ENCODE data around the gene JHY. TPM values are rescaled to one million over a fixed set of nuclear protein-coding genes. Genes with fewer than 3 reads are reported as not detected.

JHY gene
- total RNA-seq, 6 donors from 2014 or later = 5.5 to 20.9 (median 8.8) TPM

- no peak for TF ChIP-seq EP300 (IDR thresholded peaks at IDR 0.05)
- TF ChIP-seq POLR2A (IDR thresholded peaks at IDR 0.05) = no peak
- no peak for TF ChIP-seq CTCF (IDR thresholded peaks at IDR 0.05)
- TF ChIP-seq POLR2AphosphoS5 (IDR thresholded peaks at IDR 0.05) = no peak
- H3K9me3 ChIP-seq = no peaks in the 10 kb centered on the region
- WGBS, 2 donors = 75 to 78% methylated on average over 5 of the region's 5 CpGs
- ATAC-seq (ENCODE audit: low FRiP score in 2 of 2) (no peak), DNase-seq (no peak)
- H3K4me1 ChIP-seq = peaks cover 0 to 6% (median 5%) of the 10 kb centered on the region in 4 donors
- no peak overlapping the region for H3K27ac ChIP-seq
- H3K4me3 ChIP-seq = no peak overlapping the region
- no peaks in the 10 kb centered on the region for H3K27me3 ChIP-seq
- H3K36me3 ChIP-seq = no peaks in the 10 kb centered on the region
Observed at GRCh38 chr11:122877732-122878131, 4.8 kb upstream of the JHY start.

GRCh38 chr11:122879785-122880184, 2.8 kb upstream of the JHY start:
- H3K4me3 ChIP-seq = no peak overlapping the region
- DNase-seq = no peak
- H3K36me3 ChIP-seq = no peaks in the 10 kb centered on the region
- H3K9me3 ChIP-seq = no peaks in the 10 kb centered on the region
- H3K27me3 ChIP-seq = no peaks in the 10 kb centered on the region
- 34 to 44% methylated on average over 4 of the region's 4 CpGs for WGBS, 2 donors
- peaks cover 0 to 14% (median 6%) of the 10 kb centered on the region in 4 donors for H3K4me1 ChIP-seq
- H3K27ac ChIP-seq = no peak overlapping the region
- no peak for ATAC-seq (ENCODE audit: low FRiP score in 2 of 2)
- TF ChIP-seq POLR2A (IDR thresholded peaks at IDR 0.05) = no peak
- no peak for TF ChIP-seq POLR2AphosphoS5 (IDR thresholded peaks at IDR 0.05)
- TF ChIP-seq EP300 (IDR thresholded peaks at IDR 0.05) = no peak
- TF ChIP-seq CTCF (IDR thresholded peaks at IDR 0.05) = no peak

- 0 to 2% methylated on average over 19 to 38 of the region's 63 CpGs for WGBS, 2 donors
- Histone ChIP-seq H3K27ac (peak overlapping the region; percentile 86 to 91 (median 88)), H3K27me3 (no peaks in the 10 kb centered on the region), H3K9me3 (no peaks in the 10 kb centered on the region), H3K4me1 (peaks cover 0 to 14% (median 6%) of the 10 kb centered on the region in 4 donors), H3K36me3 (no peaks in the 10 kb centered on the region), H3K4me3 (peak overlapping the region; percentile 61 to 85 (median 70))
- ATAC-seq (ENCODE audit: low FRiP score in 2 of 2) (peak; percentile 72 to 89), DNase-seq (peak; percentile 57 to 95)
- TF ChIP-seq POLR2AphosphoS5 (IDR thresholded peaks at IDR 0.05) (peak in 1 of 2 donors; percentile 20), POLR2A (IDR thresholded peaks at IDR 0.05) (peak in 2 of 4 donors; percentile 11 to 28), CTCF (IDR thresholded peaks at IDR 0.05) (no peak), EP300 (IDR thresholded peaks at IDR 0.05) (no peak)
Observed at GRCh38 chr11:122882857-122883645, 492 bp downstream of the JHY start.

- peak overlapping the region in 3 of 4 donors; percentile 65 to 85 (median 75) for H3K4me3 ChIP-seq
- TF ChIP-seq EP300 (IDR thresholded peaks at IDR 0.05) (no peak), POLR2AphosphoS5 (IDR thresholded peaks at IDR 0.05) (no peak), POLR2A (IDR thresholded peaks at IDR 0.05) (no peak), CTCF (IDR thresholded peaks at IDR 0.05) (no peak)
- ATAC-seq (ENCODE audit: low FRiP score in 2 of 2) = no peak
- no peaks in the 10 kb centered on the region for H3K27me3 ChIP-seq
- H3K27ac ChIP-seq = peak overlapping the region; percentile 86 to 91 (median 88)
- WGBS, 2 donors = 55 to 56% methylated on average over 3 of the region's 3 CpGs
- DNase-seq = no peak
- H3K9me3 ChIP-seq = no peaks in the 10 kb centered on the region
- no peaks in the 10 kb centered on the region for H3K36me3 ChIP-seq
- peaks cover 0 to 14% (median 6%) of the 10 kb centered on the region in 4 donors for H3K4me1 ChIP-seq
Observed at GRCh38 chr11:122883646-122883979, 1.1 kb downstream of the JHY start.
